ENCODE measurements around the gene IGFBP7. TPM values are rescaled to one million over a fixed set of nuclear protein-coding genes. Genes with fewer than 3 reads are reported as not detected.

The IGFBP7 gene, protein sequence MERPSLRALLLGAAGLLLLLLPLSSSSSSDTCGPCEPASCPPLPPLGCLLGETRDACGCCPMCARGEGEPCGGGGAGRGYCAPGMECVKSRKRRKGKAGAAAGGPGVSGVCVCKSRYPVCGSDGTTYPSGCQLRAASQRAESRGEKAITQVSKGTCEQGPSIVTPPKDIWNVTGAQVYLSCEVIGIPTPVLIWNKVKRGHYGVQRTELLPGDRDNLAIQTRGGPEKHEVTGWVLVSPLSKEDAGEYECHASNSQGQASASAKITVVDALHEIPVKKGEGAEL
- 1.9 and 3.6 TPM in 2 replicates for polyA plus RNA-seq

DNA sequence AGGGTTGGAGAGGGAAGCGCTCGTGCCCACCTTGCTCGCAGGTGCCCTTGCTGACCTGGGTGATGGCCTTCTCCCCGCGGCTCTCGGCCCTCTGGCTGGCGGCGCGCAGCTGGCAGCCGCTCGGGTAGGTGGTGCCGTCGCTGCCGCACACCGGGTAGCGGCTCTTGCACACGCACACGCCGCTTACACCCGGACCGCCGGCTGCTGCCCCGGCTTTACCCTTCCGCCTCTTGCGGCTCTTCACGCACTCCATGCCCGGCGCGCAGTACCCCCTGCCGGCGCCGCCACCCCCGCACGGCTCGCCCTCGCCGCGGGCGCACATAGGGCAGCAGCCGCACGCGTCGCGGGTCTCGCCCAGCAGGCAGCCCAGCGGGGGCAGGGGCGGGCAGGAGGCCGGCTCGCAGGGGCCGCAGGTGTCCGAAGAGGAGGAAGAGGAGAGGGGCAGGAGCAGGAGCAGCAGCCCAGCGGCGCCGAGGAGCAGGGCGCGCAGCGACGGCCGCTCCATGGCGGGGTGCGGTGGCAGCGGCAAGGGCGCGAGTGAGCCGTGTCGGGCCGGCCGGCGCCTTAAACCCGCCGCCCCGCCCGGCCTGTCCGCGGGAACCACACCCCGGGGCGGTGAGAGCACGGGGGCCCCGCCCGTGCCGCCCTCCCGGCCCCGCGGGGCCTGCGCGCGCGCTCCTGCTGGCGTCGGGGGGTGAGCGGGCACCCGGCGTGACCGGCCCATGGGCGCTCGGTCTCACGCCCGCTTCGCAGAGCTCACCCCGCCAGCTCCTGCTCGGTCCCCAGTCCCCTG, at the start of gene IGFBP7:
Gene IGFBP7, minus strand, starts transcription at position 539 of the 793 bp plus-strand sequence. Its CDS starts 34 bp downstream, at position 505.

Other genes starting within 250 kb of the IGFBP7 start
- gene REST, start 202.5 kb downstream of the IGFBP7 start, polyA plus RNA-seq, result 1.3 and 2.1 TPM in 2 replicates
- gene NOA1, start 132.8 kb downstream of the IGFBP7 start, polyA plus RNA-seq, result 6.5 and 9.3 TPM in 2 replicates
- gene POLR2B, start 131.5 kb downstream of the IGFBP7 start, polyA plus RNA-seq, result 52.9 and 86.8 TPM in 2 replicates

Data from Purkinje cell (primary cell).